Measurements from ENCODE around the gene SLC35F3.
A peak's percentile ranks its signal among the peaks of the same experiment; 100 is the strongest.

DNA sequence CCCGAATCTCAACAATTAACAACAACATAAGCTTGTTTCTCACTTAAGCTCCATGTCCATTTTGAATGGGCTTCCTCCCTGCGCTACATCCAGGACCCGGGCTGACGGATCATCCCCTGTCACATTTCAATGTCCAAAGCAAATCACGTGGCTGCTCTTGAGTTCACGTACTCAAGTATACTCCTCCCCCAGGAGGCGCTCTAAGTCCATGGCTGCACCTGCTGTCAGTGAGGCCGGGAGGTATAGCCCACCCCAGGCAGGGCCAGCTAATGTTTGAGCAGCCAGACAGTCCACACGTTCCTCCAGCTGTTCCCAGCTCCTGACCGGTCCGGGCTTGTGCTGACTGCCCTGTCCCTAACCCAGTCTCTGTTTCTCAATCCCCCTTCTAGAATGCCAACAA lies 220.8 kb downstream of the SLC35F3 start:
- no peak for TF ChIP-seq EZH2 (IDR thresholded peaks at IDR 0.05; ENCODE audit: borderline replicate concordance, low read depth, low read length, poor library complexity, severe bottlenecking)
- TF ChIP-seq, protein P1, sequence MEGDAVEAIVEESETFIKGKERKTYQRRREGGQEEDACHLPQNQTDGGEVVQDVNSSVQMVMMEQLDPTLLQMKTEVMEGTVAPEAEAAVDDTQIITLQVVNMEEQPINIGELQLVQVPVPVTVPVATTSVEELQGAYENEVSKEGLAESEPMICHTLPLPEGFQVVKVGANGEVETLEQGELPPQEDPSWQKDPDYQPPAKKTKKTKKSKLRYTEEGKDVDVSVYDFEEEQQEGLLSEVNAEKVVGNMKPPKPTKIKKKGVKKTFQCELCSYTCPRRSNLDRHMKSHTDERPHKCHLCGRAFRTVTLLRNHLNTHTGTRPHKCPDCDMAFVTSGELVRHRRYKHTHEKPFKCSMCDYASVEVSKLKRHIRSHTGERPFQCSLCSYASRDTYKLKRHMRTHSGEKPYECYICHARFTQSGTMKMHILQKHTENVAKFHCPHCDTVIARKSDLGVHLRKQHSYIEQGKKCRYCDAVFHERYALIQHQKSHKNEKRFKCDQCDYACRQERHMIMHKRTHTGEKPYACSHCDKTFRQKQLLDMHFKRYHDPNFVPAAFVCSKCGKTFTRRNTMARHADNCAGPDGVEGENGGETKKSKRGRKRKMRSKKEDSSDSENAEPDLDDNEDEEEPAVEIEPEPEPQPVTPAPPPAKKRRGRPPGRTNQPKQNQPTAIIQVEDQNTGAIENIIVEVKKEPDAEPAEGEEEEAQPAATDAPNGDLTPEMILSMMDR (conservative IDR thresholded peaks at IDR 0.05; ENCODE audit: low read depth, low read length) = peak; percentile 64
